ENCODE results near the gene NBEAL2.
"Not testable (repeated sequence)": the region's sequence is repeated elsewhere in the genome, so short reads cannot be mapped to it uniquely, and the experiment has no call there.

The NBEAL2 gene

DNA sequence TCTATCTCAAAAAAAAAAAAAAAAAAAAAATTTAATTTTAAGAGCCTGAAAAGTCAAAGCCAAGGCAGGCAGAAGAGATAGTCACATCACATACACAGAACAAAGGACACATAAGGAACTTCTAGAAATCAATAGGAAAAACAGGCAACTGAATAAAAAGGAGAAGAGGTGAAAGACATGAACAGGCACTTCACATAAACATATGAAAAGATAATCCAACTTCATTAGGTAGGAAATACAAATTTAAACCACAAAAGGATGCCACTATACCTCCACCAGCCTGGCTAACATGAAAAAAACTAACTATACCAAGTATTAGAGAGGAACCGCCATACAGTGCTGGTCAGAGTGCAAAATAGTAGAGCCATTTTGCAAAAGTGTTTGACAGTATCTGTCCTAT, 17.0 kb upstream of the NBEAL2 start:
- DNase-seq (ENCODE audit: low spot score): no peak

DNA sequence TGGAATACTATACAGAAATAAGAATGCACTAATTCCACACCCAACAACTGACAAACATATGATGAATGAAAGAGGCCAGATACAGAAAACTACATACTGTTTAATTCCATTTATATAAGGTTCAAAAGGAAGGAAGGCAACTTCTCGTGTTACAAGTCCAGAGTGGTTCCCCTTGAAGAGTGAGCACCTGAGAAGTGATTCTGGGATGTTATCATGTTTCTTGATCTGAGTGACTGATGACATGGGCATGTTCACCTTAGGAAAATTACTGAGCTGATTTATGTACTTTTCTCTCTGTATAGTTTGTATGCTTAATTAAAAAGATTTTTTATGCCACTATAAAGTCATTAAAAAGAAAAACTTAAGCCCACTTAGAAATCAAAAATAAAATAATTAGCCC, 16.5 kb upstream of the NBEAL2 start:
- no peak for DNase-seq (ENCODE audit: low spot score)

DNA sequence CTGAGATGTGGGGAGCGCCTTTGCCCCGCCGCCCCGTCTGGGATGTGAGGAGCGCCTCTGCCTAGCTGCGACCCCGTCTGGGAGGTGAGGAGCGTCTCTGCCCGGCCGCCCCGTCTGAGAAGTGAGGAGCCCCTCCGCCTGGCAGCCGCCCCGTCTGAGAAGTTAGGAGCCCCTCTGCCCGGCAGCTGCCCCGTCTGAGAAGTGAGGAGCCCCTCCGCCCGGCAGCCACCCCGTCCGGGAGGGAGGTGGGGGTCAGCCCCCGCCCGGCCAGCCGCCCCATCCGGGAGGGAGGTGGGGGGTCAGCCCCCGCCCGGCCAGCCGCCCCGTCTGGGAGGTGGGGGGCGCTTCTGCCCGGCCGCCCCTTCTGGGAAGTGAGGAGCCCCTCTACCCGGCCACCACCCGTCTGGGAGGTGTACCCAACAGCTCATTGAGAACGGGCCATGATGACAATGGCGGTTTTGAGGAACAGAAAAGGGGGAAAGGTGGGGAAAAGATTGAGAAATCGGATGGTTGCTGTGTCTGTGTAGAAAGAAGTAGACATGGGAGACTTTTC, 15.4 kb upstream of the NBEAL2 start:
- not testable (repeated sequence) for DNase-seq (ENCODE audit: low spot score)

DNA sequence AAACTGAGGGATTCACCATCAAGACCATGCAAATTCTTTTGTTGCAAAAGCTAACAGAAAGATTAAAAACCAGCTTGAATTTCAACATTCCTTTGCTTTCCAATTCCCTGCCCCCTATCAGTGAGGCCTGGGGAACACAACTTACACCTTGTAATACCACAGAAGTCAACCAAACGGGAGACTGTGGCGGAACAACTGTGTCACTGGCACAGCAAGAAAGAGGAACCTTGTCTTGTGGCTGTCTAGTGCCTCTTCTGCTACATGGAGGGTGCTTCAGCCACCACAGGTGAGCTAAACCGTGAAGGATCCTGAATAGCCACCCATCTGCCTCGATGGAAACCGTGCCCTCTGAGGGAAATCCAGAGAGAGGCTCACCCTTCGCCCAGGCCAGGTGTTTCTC, 14.3 kb upstream of the NBEAL2 start:
- DNase-seq (ENCODE audit: low spot score): no peak

DNA sequence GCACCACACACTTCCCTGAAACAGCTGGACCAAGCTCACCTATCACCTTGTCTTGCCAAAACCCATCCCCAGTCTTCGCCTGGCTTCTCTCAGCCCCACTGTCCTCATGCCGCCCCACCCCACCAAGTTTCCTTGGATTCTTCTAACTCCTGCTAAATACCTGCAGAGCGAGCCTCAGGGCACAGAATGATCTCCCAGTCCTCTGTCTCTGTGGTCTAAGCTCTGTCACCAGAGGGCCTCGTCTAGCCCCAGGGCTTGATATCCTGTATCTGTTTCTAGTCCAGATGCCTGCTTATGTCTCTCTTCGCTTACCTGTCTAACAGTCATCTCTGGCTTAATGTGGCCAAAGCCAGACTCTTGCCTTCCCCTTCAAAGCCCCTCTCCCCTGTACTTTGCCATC, 12.7 kb upstream of the NBEAL2 start:
- DNase-seq (ENCODE audit: low spot score): no peak

DNA sequence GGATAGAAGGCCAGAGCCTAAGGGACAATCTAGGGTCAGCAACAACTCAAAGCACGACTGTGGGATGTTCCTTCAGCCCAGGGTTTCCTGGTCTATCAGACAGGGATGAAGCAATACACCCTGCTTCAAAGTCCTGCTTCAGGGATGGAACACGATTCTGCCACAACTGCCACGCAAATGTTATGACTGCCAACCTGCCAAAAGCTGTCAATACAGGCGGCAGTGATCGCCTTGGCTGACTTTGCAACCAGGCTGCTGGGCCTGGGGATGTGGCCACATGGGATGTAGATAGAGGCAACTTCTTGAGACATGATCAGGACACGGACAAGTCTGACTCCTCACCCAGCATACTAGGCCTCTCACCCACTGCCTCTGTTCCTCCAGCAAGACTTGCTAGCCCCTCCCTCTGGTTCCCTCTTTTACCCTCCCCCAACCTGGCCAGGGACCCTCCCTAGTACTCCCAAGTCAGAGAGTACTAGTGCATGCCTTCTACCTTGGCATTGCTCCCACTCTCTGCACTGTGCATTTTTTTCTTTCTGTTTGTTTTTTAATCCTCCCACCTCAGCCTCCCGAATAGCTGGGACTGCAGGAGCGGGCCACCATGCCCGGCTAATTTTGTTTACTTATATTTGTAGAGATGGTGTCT, 10.6 kb upstream of the NBEAL2 start:
- no peak for DNase-seq (ENCODE audit: low spot score)

DNA sequence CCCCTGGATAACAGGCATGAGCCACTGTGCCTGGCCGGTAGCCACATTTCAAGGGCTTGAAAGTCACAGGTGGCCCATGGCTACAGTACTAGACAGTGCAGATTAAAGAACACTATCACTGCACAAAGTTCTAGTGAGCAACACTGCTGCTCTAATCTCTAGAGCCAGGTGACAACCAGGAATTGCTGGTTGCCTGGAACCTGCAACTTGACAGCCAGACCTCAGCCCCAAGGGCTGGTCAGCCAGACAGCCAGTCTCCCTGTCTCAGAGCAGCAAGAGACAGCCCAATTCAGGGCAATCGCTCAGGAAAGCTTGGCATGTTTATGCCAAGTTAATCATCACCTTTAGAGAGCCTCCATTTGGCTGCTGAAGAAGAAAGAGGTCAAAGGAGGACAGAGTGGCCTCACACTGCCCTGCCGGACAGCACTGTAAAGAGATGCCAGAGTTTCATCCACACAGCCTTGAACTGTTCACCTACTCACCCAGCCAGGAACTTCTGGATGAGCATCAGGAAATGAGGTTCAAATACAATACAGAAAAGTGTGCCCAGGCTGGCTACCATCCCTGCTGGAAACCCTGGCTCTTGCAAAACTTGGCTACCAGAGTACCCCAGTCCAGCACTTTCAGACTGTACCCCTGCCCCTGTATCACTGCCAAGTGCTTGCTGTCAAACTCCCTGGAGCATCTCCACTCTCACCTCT, 8.9 kb upstream of the NBEAL2 start:
- DNase-seq (ENCODE audit: low spot score): no peak

DNA sequence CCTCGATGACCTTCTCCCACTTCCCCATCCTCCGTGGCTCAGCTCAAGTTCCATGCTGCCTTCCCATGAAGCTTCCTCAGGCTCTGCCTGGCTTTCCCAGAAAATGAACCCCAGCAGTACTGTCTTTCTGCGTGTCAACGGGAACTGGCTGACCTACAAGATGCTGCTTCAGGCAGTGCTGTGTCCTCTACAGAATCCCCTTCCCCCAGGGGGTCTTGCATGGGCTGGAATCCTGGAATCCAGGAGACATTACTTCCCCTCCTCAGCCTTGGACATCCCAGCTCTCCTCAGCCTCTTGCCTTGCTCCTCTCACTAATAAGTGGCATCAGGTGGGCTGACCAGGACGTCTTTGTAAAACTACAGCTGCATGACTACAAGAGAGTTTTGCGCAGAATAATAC, 8.3 kb upstream of the NBEAL2 start:
- no peak for DNase-seq (ENCODE audit: low spot score)

DNA sequence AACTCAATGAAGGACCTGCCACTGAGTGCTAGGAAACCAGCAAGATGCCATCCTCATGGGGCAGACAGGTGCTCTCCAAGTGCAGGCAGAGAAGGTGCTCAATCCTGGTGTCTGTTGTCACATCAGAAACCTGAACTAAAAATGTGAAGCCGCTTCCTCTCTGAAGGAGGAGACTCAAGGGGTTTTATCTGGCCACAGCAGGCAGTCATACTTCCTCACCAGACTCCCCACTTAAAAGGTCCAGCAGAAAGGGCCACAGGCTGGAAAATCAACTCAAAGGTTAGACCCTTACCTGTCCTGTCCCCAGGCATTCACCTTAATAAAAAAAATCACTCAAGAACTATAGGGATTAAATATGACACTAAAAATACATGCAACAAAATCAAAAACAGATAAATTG, 7.7 kb upstream of the NBEAL2 start:
- DNase-seq (ENCODE audit: low spot score): no peak

DNA sequence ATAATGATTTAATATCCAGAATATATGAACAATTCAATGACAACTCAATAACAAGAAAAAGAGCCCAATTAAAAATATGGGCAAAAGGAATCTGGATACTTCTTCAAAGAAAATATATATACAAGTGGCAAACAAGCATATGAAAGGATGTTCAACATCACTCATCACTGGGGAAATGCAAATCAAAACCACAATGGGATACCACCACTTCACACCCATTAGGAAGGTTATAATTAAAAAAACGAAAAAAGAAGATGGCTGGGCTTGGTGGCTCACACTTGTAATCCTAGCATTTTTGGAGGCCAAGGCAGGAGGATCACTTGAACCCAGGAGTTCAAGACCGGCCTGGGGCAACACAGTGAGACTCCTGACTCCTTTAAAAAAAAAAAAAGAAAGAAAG, 7.1 kb upstream of the NBEAL2 start:
- no peak for DNase-seq (ENCODE audit: low spot score)

DNA sequence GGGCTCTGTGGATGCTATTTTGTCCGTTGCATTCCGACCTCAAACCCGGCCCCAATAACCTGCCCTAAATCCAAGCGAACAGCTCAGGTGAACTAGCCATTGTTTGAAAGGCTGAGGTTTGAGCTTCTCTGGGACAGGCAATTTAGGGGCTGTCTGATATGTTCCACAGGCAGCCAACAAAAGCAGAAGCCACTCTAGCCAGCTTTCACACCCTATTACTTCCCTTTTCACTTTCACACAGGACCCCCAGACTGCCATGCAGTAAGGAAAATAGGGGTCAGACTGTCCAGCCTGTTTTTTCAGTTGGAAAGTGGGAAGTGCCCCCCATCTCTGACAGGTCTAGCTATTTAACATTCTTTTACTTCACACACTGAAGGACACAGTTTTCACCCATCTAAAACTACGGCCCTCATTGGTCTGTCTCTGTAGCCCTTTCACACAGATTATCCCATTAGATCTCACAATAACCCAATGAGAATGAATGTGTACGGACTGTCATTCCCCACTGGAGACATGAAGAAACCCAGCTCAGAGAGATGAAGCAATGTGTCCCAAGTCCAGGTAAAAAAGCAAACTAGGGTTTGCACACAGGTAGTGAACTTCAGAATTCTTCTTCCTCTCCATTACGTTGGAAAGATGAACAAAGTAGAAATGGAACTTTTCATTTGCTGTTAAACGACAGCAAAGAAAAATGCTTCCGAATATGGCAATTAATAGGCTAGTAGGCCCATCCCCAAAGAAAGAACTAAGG, 4.9 kb upstream of the NBEAL2 start:
- no peak for DNase-seq (ENCODE audit: low spot score)

DNA sequence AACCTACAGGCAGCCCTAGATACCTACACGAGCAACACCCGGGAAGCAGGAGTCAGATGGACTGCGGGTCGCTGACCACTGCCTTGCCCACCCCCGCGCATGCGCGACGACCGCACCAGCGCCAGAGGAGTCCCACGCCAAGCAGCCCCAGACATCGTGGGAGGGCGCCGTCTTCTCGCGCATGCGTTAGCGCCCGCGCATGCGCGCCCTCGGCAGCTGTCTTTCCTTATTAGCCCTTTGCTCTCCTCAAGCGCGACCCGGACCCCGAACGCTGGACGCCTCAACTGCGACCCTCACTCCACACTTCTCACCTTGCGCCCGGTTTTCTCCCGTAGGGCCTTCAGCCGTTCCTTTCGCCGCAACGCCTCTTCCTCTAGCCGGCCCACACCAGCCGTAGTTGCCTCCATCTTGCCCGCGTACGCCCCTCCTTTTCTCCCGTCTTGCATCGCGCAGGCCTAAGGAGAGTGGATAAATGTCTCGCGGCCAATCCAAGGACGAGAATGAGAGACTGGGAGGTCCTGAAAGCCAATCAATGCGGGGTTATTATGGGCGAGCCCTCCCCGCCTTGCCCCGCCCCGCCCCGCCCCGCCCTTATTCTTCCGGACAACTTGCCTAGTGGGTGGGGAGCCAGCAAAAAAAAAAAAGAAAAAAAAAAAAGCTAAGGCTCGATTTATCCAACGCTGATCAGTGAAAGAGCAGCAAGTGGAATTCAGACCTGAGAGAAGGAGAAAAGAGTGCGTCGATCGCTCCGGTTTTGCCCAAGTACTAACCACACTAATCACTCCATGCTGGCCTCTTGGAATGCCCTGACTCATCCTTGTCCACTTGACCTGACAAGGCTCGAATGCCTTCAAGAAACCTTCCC, 2.9 kb upstream of the NBEAL2 start, which contains the start of gene CCDC12:
Gene CCDC12 (minus strand): TSS at position 420 of the 865 bp plus-strand sequence. CDS start 13 bp downstream, at position 407.
- DNase-seq (ENCODE audit: low spot score): peak; percentile 100

DNA sequence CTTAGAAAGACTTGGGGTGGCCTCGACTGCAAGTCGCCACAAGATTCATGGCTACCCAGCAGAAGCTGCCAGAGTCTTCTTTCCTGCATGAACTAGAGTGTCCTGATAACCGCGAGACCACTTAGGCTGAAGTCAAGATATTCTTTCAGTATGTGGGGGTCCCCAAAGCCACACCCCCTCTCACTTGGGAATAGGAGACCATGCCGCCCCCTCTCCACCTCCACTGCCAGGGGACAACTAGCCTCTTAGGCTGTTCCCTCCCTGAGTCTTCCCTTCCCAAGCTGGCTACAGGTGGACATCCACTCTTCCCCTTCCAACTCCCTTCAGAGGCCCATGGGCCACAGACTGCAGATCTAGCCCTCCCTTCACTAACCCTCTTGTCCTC, 1.7 kb upstream of the NBEAL2 start:
- DNase-seq (ENCODE audit: low spot score): no peak

DNA sequence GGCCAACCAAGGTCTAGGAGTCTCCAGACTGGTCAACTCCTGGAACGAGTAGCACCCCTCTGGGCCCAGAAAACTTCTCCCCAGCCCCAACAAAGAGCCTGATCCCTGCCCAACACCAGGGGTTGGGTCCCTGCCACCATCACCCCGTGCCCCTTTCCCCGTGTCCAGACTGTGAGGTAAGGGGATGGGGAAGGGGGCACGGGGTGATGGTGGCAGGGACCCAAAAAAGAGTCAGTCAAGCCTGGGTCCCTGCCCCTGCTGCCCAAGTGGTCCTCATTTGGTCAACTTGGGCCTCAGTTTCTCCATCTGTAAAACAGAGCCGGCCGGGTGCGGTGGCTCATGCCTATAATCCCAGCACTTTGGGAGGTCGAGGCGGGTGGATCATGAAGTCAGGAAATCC, 1.1 kb upstream of the NBEAL2 start:
- DNase-seq (ENCODE audit: low spot score): no peak

DNA sequence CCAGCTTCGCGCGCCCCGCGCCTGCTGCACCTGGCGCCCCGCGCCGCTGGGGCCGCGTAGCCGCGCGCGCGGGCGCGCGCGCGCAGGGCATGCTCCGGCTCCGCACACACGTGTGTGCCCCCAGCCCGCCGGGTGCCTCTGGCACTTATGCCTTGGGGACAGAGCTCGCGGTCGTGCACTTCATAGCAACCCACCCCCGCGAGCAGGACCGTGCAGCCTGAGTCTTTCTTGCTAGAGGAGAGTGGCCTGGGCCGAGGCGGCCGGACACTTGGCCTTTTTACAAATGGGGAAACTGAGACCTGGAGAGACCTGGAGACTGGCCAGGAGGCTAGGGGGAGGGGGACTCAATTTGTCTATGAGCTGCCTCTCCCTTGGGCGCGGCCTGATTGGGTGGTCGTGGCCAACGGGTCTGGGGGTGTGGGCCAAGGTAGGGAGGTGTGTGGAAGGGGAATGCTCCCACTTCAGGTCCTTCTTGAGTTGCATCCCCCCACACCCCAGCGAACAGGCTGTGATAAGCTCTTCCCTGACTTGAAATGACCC, 562 bp downstream of the NBEAL2 start:
- no peak for DNase-seq (ENCODE audit: low spot score)

DNA sequence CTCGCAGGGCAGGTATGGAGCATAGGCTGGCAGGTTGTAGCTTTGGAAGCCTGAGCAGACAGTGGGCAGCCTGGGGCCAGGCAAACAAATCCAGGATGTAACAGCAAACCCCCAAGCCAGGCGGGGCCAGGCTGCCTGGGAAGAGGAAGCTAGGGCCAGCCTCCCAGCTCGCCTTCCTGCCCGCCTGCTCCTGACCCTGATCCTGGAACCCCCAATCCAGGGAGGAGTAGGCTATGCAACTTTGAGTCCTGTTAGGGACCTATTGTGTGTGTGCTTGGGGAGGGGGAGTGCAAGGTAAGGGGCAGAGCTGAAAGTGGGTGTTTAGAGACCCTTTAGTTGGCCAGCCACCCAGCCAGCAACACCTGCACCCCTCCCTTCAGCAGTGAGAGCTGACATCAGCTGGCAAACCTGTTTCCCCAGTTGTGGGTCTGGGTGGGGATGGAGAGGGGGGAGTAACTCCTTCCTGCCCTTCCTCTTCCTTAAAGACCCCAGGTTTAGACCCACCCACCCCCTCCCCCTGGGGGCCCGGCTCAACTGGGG, 2.5 kb downstream of the NBEAL2 start:
- no peak for DNase-seq (ENCODE audit: low spot score)

DNA sequence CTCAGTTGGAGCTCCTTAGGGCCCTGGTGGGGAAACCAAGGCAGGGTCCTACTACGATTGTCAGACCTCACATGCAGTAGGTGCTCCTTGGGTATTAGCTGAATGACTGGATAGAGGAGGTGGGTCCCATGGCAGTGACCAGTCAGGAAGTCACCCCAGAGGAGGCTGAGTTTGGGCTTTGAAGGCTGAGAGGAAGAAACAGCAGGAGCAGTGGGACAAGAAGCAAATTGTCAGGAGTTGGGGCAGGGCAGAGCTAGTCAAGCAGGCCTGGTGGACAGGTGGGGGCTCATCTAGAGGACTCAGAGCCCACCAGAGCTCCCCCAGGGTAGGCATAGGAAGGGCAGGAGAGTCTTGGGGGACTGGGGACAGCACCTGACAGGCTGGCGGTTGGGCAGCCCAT, 3.1 kb downstream of the NBEAL2 start:
- DNase-seq (ENCODE audit: low spot score): no peak

DNA sequence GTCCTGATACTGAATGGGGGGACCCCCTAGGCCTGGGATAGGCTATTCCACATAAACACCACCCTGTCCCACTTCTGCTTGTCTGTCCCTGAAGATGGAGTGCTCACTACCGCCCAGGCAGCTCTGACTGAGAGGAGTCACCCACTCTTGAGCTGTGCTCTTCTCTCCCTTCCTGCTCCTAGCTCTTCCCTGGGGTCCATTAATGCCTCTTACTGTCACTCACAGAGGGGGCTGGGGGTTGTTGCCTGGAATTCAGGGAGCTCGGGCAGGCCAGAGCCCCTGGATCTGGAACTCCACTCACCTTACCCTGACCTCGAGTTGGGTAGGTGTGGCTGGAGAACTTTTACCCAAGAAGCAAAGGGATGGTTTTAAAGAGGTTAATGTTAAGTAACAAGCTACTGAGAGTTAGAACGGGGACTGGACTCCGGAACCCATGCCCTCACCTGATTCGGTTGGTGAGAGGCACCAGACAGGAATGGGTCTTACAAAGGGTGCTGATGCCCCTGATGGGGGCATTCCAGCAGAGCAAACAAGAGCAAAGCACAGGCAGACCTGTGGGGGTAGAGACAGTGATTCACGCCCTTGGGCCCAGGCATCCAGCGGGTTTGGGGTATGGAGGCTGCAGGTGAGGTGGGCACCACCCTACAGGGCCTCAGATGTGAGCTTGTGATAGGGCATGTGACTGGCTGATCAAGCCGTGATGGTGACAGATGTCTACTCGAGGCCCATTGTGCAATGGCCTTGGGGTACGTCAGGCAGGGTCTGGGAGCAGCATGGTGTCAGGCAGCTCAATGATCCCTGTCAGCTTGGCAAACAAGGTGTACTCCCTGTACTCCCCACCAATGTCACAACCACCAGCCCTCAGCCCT, 5.4 kb downstream of the NBEAL2 start:
- DNase-seq (ENCODE audit: low spot score): no peak

DNA sequence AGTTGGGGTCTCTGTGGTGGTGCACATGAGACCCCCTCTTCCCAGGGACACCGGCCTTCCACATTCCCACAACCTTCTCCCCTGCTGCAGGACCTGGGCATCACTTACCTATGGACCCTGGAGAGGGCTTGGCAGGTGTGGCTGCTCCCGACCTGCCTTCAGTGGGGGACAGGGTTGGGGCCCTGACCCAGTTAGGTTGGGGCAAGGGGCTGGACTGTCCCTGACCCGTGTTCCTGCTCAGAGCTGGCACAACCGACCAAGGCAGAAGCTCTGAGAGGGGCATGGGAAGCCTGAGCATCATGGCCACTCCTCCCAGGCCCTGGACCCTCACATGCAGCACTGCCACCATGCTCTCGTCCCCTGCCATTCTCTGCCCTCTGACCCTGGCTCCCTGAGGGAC, 6.1 kb downstream of the NBEAL2 start:
- no peak for DNase-seq (ENCODE audit: low spot score)

DNA sequence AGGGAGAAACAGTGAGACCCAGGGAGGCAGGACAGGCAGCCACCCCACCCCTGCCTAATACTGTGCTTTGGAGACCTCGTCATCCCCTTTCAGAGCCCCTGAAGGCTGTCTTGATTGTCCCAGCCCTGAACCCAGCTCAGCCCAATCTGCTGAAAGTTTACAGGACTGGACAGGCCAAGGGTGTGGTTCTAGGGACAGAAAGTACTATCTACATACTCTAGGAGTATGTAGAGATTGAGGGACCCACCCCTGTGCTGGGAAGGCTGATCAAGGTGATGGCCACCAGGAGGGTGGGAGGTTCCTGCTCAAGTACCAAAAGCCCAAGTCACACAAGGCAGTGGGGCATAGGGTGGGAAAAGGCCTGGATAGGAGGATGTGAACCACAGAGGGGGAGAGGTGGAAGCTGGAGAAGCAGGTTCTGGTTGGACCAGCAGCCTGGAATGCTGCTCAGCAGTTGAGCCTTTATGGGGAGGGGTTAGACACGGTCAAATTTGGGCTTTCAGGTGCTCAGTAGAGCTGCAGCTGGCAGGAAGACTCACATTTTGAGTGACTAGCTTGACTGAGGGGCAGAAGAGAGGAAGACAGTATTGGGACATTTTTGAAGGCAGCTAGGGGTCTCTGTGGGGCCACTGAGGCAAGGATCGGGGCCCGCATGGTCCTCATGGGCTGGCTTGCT, 6.7 kb downstream of the NBEAL2 start:
- no peak for DNase-seq (ENCODE audit: low spot score)

All from hepatic stellate cell (primary cell).